ENCODE data around the gene ORAI3.
"Not testable (repeated sequence)": the region's sequence is repeated elsewhere in the genome, so short reads cannot be mapped to it uniquely, and the experiment has no call there.

Gene ORAI3

DNA sequence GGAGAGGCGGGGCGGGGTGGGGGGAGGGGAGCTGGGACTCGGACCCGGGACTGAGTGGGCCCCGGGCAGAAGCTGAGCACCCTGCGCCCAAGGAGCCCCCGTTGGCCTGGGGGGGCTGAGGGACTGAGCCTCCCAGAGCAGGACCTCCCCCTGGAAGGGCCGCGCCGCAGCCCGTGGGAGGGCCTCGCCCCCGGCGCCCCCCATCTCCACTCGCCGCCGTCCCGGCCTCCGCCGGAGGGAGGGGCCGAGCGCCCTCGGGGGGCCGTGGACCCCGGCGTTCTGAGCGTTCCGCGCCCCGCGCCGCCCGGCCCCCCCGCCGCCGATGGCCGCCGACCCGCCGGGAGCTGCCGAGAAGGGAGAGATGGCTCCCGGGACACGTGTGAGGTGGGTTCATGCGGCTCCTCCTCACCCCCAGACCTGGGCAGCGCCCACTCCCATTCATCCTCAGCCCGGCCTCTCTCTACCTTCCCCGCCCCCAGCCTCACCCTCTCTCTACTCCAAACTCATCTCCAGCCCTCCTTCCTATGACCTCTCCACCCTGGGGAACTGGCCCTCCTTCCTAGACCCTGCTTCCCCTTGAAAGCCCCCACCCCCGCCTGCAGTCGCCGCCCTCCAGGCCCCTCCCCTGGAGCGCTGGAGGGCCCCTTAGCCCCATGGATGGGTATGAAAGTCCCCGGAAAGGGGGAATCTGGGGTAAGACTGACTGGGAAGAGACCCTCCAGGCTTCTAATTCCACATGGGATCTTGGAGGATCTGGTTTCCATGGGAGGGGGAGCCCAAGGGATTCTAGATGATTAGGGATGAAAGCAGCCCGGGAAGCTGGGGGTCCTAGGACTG is 24.6 kb upstream of the ORAI3 start:
- DNase-seq (ENCODE audit: low read depth, low spot score): no peak

DNA sequence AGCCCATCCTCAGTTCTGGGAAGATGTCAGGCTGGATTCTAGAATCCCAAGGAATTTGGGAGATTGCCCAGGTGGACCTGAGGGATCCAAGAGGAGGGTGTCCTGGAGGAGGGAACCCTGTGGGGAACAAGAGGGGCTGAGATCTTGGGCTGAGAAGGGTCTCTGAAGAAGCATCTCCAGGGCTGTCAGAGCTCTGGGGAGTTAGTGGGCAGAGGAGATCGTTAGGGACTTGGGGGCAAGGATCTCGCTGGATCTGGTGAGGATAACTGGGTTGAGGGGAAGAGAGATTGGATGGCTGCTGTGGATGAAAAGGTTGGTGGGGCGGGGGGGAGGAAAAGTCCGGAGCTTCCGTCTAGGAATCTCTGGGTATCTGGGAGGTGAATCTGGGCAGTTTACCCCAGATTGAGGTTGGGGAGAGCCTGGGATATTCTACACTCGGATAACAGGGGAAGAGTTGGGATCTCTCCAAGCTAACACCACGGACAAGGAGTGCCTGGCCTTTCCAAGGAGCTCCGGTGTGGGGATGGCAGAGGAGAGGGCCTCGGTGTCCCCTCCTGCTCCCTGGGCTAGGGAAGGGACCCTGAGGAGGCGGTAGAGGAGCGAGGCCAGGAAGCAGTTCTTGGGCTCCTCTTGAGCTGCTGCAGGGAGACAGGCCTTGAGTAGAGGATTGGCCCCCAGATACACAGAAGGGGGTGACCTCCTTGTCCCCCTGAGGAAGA is 23.8 kb upstream of the ORAI3 start:
- DNase-seq (ENCODE audit: low read depth, low spot score): no peak

DNA sequence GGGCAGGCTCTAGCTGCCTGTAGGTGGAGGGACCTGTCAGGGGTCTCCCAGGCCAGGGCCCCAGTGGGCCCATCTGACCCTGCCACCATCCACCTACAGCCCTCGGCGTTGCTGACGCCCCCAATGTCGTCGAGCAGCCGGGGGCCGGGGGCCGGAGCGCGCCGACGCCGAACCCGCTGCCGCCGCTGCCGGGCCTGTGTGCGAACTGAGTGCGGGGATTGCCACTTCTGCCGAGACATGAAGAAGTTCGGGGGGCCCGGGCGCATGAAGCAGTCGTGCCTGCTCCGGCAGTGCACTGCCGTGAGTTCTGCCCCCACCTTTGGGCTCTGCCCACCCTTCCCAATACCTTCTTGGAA is 23.3 kb upstream of the ORAI3 start:
- no peak for DNase-seq (ENCODE audit: low read depth, low spot score)

GRCh38 chr16:30925995-30926811 is 22.7 kb upstream of the ORAI3 start:
- DNase-seq (ENCODE audit: low read depth, low spot score): no peak

DNA sequence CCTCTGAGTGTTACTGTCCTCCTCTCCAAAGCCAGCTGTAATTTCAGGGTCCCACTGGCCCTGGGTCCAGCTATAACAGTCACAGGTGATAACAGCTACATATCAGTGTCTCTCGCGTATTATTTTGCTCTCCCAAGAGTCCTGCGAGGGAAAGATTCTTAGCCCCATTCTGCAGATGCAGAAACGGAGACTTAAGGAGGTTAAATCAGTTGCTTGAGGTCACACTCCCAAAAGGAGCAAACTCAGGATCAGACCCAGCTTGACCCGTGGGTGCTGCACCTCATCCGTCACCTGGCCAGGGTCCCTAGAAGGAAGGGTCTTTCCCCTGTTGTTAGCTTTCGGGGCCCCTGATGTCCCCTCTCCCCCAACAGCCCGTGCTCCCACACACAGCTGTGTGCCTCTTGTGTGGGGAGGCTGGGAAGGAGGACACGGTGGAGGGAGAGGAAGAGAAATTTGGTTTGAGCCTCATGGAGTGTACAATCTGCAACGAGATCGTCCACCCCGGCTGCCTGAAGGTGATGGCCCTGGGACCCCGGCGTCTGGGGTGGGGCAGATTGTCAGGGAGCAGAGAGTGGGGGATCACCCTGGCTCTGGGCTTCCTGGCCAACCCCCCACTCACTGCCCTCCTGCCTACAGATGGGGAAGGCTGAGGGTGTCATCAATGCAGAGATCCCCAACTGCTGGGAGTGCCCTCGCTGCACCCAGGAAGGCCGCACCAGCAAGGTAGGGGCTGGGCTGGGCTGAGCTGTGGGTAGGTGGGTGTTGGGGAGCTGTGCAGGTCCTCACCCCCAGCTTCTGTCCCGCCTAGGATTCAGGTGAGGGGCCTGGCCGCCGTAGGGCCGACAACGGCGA is 21.7 kb upstream of the ORAI3 start:
- DNase-seq (ENCODE audit: low read depth, low spot score): no peak

- no peak for DNase-seq (ENCODE audit: low read depth, low spot score)
These were observed 21.0 kb upstream of the ORAI3 start for GRCh38 chr16:30927789-30928378.

- DNase-seq (ENCODE audit: low read depth, low spot score): no peak
These were observed 20.5 kb upstream of the ORAI3 start for GRCh38 chr16:30928390-30928789.

- DNase-seq (ENCODE audit: low read depth, low spot score): no peak
These were observed 19.7 kb upstream of the ORAI3 start for GRCh38 chr16:30929167-30929566.

DNA sequence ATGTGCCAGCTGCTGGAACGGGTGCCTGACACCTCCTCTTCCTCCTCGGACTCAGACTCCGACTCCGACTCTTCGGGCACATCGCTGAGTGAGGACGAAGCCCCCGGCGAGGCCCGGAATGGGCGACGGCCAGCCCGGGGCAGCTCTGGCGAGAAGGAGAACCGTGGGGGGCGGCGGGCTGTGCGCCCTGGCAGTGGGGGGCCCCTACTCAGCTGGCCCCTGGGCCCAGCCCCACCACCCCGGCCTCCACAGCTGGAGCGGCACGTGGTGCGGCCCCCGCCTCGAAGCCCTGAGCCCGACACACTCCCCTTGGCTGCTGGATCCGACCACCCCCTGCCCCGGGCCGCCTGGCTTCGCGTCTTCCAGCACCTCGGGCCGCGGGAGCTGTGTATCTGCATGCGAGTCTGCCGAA is 18.7 kb upstream of the ORAI3 start:
- no peak for DNase-seq (ENCODE audit: low read depth, low spot score)

DNA sequence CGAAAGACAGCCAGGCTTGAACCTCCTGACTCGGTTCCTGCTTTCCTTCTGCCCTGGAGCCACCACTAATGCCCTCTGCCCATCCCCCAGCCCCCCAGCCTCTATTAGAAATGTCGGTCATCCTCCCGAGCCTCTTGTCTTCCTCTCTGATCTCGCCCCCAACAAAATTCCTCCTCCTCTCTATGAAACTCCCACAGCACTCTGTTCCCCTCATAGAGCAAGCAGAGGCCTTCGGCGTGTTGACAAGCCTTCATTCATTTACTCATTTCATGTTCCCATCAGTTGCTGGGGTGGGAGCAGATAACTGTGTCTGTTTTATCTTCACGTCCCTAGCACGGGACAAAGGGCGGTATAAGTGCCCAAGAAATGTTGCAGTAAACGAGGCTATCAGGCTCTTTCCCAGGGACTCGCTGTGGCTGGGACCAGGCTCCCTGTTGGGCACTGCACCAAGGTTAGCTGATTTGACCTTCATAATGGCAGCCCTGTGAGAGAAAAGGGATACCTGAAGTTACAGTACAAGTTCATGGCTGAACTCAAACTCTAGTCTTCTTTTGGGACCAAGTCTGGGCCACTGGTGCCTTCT is 17.7 kb upstream of the ORAI3 start:
- DNase-seq (ENCODE audit: low read depth, low spot score): no peak

DNA sequence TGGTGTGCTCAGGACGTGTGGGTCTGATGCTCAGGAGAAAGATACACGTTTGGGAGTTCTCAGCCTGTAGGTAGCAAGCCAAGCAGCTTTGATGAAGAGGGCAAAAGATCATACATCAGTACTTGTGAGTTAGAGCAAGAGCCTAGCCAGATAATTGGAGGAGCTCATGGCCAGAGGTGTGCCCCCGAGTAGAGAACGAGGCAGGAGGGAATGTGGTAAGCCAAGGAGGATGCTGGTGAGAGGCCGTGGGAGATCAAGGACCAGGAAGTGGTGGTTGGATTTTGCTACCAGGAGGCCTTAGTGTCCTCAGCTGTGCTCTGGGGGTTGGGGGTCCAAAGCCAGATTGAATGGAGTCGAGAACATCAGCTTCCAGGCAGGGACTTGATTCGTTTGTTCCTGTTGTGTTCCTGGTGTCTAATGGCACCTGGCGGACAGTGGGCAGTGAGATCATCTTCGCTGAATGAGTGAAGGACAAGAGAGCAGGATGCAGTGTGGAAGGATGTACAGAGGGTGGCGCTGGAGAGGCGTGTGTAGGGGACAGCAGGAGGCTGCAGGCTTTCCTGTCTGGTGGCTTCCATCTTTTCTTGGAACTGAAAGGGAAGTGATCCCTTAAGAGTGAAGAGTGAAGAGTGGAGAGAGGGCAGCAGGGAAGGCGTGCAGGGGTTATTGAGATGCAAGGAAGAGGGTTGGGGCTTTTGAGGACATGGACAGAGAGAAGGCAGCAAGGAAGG is 13.9 kb upstream of the ORAI3 start:
- no peak for DNase-seq (ENCODE audit: low read depth, low spot score)

DNA sequence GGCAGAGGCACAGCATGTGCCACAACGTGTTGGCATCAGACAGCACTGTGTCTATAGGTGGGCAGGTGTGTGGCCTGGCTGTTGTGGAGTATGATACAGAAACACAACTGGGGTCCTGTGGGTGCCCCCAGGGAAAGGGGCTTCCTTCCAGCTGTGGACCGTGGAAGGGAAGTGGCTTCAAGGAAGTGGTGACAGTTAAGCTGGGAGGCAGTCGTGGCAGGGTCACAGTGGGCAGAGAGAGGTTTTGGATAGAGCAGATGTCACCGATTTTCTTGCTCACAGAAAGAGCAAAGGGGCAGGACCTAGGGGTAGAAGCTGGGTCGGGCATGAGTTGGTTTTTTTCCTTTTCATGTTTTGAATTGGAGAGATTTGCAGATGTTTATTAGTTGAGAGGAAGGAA is 11.2 kb upstream of the ORAI3 start:
- DNase-seq (ENCODE audit: low read depth, low spot score): no peak

GRCh38 chr16:30939571-30939970 is 9.3 kb upstream of the ORAI3 start:
- not testable (repeated sequence) for DNase-seq (ENCODE audit: low read depth, low spot score)

DNA sequence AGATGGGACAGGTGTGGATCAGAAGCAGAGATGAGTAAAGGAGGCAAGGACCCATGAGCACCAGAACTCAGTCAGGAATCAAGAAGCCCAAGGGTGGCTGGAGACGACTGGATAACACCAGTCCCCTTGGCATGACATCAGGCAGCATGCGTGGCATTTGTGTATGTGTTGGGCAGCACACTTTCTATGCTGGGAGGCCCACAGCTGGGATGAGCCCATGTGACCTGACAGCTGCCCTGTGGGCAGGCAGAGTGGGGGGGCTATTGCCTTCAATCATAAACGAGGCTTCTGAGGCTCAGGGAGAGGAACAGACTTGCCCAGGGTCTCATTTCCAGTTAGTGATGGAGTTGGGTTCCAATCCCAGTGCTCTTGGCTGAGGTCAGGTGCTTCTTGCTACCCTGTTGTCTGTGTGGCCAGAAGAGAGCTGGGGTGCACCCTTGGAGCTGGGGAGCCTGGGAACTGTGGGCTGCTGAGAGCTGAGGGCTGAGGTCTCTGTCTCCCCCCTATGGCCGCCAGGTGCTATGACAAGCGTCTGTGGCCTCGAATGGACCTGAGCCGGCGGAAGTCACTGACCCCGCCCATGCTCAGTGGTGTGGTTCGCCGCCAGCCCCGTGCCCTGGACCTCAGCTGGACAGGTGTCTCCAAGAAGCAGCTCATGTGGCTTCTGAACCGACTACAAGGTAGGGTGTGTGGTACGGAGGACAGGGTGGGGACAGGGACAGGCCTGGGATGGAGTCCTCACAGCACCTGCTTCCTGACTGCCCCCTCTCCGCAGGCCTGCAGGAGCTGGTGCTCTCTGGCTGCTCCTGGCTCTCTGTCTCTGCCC is 7.1 kb upstream of the ORAI3 start:
- DNase-seq (ENCODE audit: low read depth, low spot score): no peak

GRCh38 chr16:30942426-30942806 is 6.5 kb upstream of the ORAI3 start:
- no peak for DNase-seq (ENCODE audit: low read depth, low spot score)

GRCh38 chr16:30944352-30944751 is 4.5 kb upstream of the ORAI3 start:
- no peak for DNase-seq (ENCODE audit: low read depth, low spot score)

DNA sequence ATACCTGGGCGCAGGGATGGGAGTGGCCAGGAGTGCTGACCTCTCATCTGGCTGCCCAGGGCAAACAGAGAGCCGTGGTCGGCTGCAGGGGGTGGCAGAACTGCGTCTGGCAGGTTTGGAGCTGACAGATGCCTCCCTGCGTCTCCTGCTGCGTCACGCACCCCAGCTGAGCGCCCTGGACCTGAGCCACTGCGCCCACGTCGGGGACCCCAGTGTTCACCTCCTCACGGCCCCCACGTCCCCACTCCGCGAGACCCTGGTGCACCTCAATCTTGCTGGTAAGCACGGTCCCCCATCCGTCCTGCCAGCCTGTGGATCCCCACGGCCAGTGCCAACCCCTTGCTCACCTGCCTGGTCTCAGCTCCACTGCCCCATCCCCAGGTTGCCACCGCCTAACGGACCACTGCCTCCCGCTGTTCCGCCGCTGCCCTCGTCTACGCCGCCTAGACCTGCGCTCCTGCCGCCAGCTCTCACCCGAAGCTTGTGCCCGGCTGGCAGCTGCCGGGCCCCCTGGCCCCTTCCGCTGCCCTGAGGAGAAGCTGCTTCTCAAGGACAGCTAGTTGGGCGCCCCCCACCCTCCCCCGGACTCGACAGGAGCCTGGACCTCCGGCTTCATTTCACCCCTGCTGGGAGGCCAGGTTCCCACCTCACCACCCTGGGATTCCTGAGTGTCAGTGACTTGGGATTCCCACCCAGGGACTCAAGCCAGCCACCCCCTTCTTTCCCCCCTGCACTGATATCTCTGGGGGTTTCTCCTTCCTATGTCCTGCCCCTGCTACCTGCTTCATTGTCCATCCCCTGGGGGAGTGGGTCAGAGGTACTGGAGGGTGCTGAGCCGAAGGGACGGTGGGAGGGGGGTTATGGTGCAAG is 2.0 kb upstream of the ORAI3 start:
- no peak for DNase-seq (ENCODE audit: low read depth, low spot score)

DNA sequence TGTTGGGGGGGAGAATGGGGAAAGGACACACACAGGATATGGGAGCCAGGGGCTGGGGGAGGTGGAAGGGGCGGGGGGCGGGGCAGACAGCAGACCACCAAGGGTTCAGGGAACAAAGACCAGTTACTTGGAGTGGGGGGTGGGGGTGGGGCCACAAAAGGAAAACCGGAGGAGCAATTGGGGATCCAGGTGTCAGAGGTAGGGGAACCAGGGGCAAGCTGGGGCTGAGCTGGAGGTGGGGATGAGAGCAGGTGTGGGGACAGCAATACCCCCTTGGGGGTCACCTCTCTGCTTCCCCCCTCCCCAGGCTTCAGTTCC is 1.4 kb upstream of the ORAI3 start:
- no peak for DNase-seq (ENCODE audit: low read depth, low spot score)

Measured in brain pericyte (primary cell).